ENCODE measurements around the gene IGFBP1.

The IGFBP1 gene

DNA sequence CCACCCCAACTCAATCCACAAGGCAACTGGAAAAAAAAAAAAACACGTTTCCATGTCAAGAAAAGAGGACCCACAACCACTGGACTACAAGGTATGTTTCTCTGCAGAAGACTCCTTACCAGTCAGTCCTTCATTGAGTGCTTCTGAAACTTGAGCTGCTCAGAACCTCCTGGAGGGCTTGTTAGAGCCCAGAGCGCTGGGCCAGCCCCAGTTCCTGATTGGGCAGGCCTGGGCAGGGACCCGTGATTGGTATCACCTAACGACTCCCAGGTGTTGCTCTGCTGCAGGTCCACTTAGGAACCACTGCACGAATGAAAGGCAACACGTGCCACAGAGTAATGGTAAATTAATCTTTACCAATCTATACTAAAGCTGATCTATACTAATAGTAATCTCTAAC, 14.9 kb upstream of the IGFBP1 start:
- no peak overlapping the region for H3K4me3 Mint-ChIP-seq
- H3K9me3 Mint-ChIP-seq: peaks cover 8% of the 10 kb centered on the region
- no peaks in the 10 kb centered on the region for H3K36me3 Mint-ChIP-seq (ENCODE audit: low read depth)
- H3K27ac Mint-ChIP-seq: no peak overlapping the region
- H3K27me3 Mint-ChIP-seq (ENCODE audit: low read depth): peaks cover 3% of the 10 kb centered on the region
- H3K4me1 Mint-ChIP-seq: no peaks in the 10 kb centered on the region
- TF ChIP-seq, protein P1, sequence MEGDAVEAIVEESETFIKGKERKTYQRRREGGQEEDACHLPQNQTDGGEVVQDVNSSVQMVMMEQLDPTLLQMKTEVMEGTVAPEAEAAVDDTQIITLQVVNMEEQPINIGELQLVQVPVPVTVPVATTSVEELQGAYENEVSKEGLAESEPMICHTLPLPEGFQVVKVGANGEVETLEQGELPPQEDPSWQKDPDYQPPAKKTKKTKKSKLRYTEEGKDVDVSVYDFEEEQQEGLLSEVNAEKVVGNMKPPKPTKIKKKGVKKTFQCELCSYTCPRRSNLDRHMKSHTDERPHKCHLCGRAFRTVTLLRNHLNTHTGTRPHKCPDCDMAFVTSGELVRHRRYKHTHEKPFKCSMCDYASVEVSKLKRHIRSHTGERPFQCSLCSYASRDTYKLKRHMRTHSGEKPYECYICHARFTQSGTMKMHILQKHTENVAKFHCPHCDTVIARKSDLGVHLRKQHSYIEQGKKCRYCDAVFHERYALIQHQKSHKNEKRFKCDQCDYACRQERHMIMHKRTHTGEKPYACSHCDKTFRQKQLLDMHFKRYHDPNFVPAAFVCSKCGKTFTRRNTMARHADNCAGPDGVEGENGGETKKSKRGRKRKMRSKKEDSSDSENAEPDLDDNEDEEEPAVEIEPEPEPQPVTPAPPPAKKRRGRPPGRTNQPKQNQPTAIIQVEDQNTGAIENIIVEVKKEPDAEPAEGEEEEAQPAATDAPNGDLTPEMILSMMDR (IDR thresholded peaks at IDR 0.05; ENCODE audit: unreplicated experiment in 3 of 3): no peak

DNA sequence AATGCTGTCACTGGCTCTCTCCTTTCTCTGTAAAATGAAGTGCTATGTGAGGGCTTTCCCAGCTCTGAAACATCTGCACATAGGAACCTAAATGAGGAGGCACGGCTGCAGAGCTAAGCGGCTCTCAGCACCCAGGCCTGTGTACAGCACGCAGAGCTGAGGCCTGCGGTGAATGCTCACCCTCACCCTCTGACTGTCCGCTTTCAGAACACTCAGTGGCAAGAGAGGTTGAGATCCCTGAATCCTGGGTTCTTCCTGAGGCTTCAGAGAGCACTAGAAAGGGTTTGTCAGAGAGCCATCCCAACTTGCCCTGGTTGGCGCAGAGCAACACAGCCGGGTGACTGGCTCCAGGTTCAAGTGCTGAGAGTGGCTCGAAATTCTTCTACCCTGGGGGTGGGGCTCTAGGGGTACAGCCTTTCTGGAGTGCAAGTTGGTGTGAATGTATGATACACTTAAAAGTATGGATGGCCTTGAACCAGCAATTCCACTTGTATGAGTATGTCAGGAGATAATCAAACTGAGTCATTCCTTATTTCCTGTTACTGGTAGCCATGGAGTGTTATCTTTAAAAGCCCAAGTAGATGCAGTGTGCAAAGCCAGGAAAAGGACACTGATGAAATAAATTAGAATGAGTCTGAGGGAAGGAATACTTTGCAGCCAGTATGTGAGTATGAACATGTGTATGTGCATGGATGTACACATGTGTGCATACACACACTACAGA, 13.7 kb upstream of the IGFBP1 start:
- Mint-ChIP-seq H3K9me3 (peaks cover 17% of the 10 kb centered on the region), H3K4me3 (no peak overlapping the region), H3K27me3 (ENCODE audit: low read depth) (no peaks in the 10 kb centered on the region), H3K27ac (no peak overlapping the region), H3K4me1 (no peaks in the 10 kb centered on the region), H3K36me3 (ENCODE audit: low read depth) (no peaks in the 10 kb centered on the region)
- TF ChIP-seq, protein P1 (IDR thresholded peaks at IDR 0.05; ENCODE audit: unreplicated experiment in 3 of 3): no peak

DNA sequence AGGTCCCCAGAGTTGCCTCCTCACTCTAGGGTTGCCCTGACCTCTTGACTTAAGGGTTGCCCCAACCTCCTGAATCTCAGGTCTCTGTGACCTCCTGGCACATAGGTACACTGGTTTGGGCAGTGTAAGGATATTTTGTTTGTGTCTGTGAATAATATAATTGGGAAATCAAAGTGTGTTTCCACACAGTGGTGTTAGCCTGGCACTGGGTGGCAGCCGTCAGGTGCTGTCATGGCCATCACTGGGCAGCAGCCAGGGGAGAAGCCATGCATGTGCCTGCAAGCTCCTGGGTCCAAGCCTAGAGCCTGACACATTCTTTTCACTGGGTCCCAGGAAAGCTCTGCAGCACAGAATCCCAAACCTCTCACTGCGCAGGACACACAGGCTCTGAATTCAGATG, 11.8 kb upstream of the IGFBP1 start:
- H3K9me3 Mint-ChIP-seq: peaks cover 18% of the 10 kb centered on the region
- TF ChIP-seq, protein P1 (IDR thresholded peaks at IDR 0.05; ENCODE audit: unreplicated experiment in 3 of 3): no peak

DNA sequence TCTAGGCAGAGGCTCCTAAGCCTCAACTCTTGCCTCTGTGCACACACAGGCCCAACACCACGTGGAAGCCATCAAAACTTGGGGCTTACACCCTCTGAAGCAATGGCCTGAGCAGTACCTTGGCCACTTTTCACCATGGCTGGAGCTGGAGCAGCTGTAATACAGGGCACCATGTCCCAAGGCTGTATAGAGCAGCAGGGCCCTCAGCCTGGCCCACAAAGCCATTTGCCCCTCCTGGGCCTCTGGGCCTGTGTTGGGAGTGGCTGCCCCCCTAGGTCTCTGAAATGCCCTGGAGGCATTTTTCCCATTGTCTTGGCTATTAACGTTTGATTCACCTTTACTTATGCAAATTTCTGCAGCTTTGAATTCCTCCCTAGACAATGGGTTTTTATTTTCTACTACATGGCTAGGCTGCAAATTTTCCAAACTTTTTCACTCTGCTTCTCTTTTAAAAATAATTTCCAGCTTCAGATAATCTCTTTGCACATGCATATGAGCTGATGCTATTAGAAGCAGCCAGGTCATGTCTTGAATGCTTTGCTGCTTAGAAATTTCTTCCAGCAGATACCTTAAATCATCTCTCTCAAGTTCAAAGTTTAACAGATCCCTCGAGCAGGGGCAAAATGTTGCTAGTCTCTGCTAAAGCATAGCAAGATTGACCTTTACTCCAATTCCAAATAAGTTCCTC, 9.7 kb upstream of the IGFBP1 start:
- TF ChIP-seq, protein P1 (IDR thresholded peaks at IDR 0.05; ENCODE audit: unreplicated experiment in 3 of 3): no peak
- Mint-ChIP-seq H3K36me3 (ENCODE audit: low read depth) (no peaks in the 10 kb centered on the region), H3K9me3 (peaks cover 18% of the 10 kb centered on the region), H3K4me1 (no peaks in the 10 kb centered on the region), H3K27me3 (ENCODE audit: low read depth) (peaks cover 4% of the 10 kb centered on the region), H3K4me3 (no peak overlapping the region), H3K27ac (no peak overlapping the region)

More for the DNA sequence above, 11.8 kb upstream of the IGFBP1 start:
- H3K36me3 Mint-ChIP-seq (ENCODE audit: low read depth): no peaks in the 10 kb centered on the region
- H3K27me3 Mint-ChIP-seq (ENCODE audit: low read depth): no peaks in the 10 kb centered on the region
- no peaks in the 10 kb centered on the region for H3K4me1 Mint-ChIP-seq
- no peak overlapping the region for H3K27ac Mint-ChIP-seq
- no peak overlapping the region for H3K4me3 Mint-ChIP-seq

DNA sequence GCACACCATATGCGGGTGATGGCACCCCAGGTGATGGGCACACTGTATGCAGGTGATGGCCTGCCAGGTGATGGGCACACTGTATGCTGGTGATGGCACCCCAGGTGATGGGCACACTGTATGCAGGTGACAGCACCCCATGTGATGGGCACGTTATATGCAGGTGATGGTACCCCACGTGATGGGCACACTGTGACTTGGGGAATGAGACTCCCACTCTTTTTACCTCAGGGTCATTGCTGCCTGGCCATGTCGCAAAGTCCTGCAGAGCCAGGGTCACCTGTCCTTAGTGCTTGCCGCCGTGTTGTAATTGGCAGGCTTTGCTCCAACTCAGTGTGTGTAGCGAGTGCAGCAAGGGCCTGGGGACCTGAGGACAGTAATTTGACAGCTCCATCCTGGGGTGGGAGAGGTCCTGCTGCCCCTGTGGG, 7.8 kb upstream of the IGFBP1 start:
- TF ChIP-seq, protein P1 (IDR thresholded peaks at IDR 0.05; ENCODE audit: unreplicated experiment in 3 of 3): no peak
- Mint-ChIP-seq H3K27me3 (ENCODE audit: low read depth) (peaks cover 11% of the 10 kb centered on the region), H3K36me3 (ENCODE audit: low read depth) (no peaks in the 10 kb centered on the region), H3K4me1 (no peaks in the 10 kb centered on the region), H3K4me3 (no peak overlapping the region), H3K27ac (no peak overlapping the region), H3K9me3 (peaks cover 18% of the 10 kb centered on the region)
